ENCODE measurements around the gene TP53TG5. TPM values are rescaled to one million over a fixed set of nuclear protein-coding genes. Genes with fewer than 3 reads are reported as not detected.

Gene TP53TG5
- total and polyA plus RNA-seq, 4 donors, result 0.03 to 0.28 TPM; not detected in 2

DNA sequence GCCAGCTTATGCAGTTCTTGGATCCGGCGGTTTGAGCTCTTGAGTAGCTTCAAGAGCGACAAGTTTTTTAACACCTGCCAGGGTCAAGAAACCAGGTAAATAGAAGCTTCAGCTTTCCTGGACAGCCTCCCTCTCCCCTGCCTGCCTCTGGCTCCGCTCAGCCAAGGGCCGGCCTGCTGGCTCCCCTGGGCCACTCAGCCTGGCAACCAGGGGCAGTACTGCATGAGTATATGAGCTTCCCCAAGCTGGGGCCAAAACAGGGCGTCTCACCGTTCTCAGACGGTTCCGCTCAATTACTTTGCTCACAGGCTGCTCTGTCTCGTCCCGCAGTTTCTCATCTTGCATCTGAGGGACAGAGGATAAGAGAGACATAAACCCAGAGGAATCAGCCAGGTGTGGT is 856 bp downstream of the TP53TG5 start:
- Histone ChIP-seq H3K36me3 (ENCODE audit: control insufficient read depth in 4 of 4, insufficient read depth in 4 of 4, low read length in 4 of 4) (peaks cover 0 to 6% (median 1%) of the 10 kb centered on the region in 4 donors), H3K27ac (ENCODE audit: low read depth in 1 of 2, low read length in 1 of 2) (peak overlapping the region in 1 of 2 donors; percentile 59), H3K9me3 (ENCODE audit: control insufficient read depth in 4 of 4, insufficient read depth in 3 of 4, low read length in 3 of 4) (no peaks in the 10 kb centered on the region), H3K27me3 (ENCODE audit: control insufficient read depth in 3 of 3, insufficient read depth in 3 of 3, low read length in 2 of 3) (no peaks in the 10 kb centered on the region), H3K9ac (ENCODE audit: insufficient read depth in 1 of 2, low read length in 2 of 2) (peak overlapping the region in 1 of 2 donors; percentile 3), H3K4me3 (no peak overlapping the region), H3K4me1 (ENCODE audit: control insufficient read depth in 5 of 5, insufficient read depth in 5 of 5, low read length in 5 of 5) (peaks cover 0 to 15% (median 6%) of the 10 kb centered on the region in 5 donors)
- 67 to 79% methylated on average over 11 of the region's 11 CpGs for WGBS, 2 donors
- DNase-seq (peak in 2 of 3 donors; percentile 23 to 44), ATAC-seq (ENCODE audit: insufficient read depth, low FRiP score) (peak; percentile 35)
- no peak for TF ChIP-seq CTCF (IDR thresholded peaks at IDR 0.05; ENCODE audit: control extremely low read depth, extremely low read depth)

GRCh38 chr20:45374966-45375365 is 3.2 kb downstream of the TP53TG5 start:
- Histone ChIP-seq H3K9me3 (ENCODE audit: control insufficient read depth in 4 of 4, insufficient read depth in 3 of 4, low read length in 3 of 4) (no peaks in the 10 kb centered on the region), H3K36me3 (ENCODE audit: control insufficient read depth in 4 of 4, insufficient read depth in 4 of 4, low read length in 4 of 4) (peaks cover 0 to 7% (median 3%) of the 10 kb centered on the region in 4 donors), H3K4me1 (ENCODE audit: control insufficient read depth in 5 of 5, insufficient read depth in 5 of 5, low read length in 5 of 5) (peaks cover 0 to 15% (median 6%) of the 10 kb centered on the region in 5 donors), H3K4me3 (no peak overlapping the region), H3K27me3 (ENCODE audit: control insufficient read depth in 3 of 3, insufficient read depth in 3 of 3, low read length in 2 of 3) (no peaks in the 10 kb centered on the region), H3K27ac (ENCODE audit: low read depth in 1 of 2, low read length in 1 of 2) (no peak overlapping the region), H3K9ac (ENCODE audit: insufficient read depth in 1 of 2, low read length in 2 of 2) (no peak overlapping the region)
- no peak for TF ChIP-seq CTCF (IDR thresholded peaks at IDR 0.05; ENCODE audit: control extremely low read depth, extremely low read depth)
- 96 to 98% methylated on average over 14 of the region's 14 CpGs for WGBS, 2 donors
- DNase-seq, result no peak
- no peak for ATAC-seq (ENCODE audit: insufficient read depth, low FRiP score)

GRCh38 chr20:45374101-45374467 is 4.0 kb downstream of the TP53TG5 start:
- 55 to 56% methylated on average over 9 of the region's 9 CpGs for WGBS, 2 donors
- ATAC-seq (ENCODE audit: insufficient read depth, low FRiP score), result no peak
- Histone ChIP-seq H3K4me1 (ENCODE audit: control insufficient read depth in 5 of 5, insufficient read depth in 5 of 5, low read length in 5 of 5) (peaks cover 0 to 15% (median 6%) of the 10 kb centered on the region in 5 donors), H3K4me3 (no peak overlapping the region), H3K27ac (ENCODE audit: low read depth in 1 of 2, low read length in 1 of 2) (no peak overlapping the region), H3K9ac (ENCODE audit: insufficient read depth in 1 of 2, low read length in 2 of 2) (no peak overlapping the region), H3K36me3 (ENCODE audit: control insufficient read depth in 4 of 4, insufficient read depth in 4 of 4, low read length in 4 of 4) (peaks cover 0 to 7% (median 3%) of the 10 kb centered on the region in 4 donors), H3K9me3 (ENCODE audit: control insufficient read depth in 4 of 4, insufficient read depth in 3 of 4, low read length in 3 of 4) (no peaks in the 10 kb centered on the region), H3K27me3 (ENCODE audit: control insufficient read depth in 3 of 3, insufficient read depth in 3 of 3, low read length in 2 of 3) (no peaks in the 10 kb centered on the region)
- TF ChIP-seq CTCF (IDR thresholded peaks at IDR 0.05; ENCODE audit: control extremely low read depth, extremely low read depth), result no peak
- DNase-seq, result no peak

Measured in lung (tissue), 12 donors.